DOHH2 (cell line): Measurements from ENCODE around the gene WDR48.

Source experiments
- H3F3A ChIP-seq: fragments of 200-600 bp; sonication (generic), shearing (Covaris generic); 2 replicates; pipeline ENCODE4 v1.6.0; 2016; ENCODE audit warnings: antibody characterized with exemption, mild to moderate bottlenecking; ENCODE audit not compliant: control insufficient read depth, insufficient read depth
- H3K27ac ChIP-seq: fragments of 200-600 bp; sonication (generic); 2 replicates; pipeline ENCODE4 v1.5.1; 2014; ENCODE audit warnings: low read depth, mild to moderate bottlenecking, low read length, moderate library complexity
- H3K27me3 ChIP-seq: fragments of 200-600 bp; sonication (generic); 2 replicates; pipeline ENCODE4 v1.6.1; 2014; ENCODE audit warnings: mild to moderate bottlenecking, low read length, mixed read lengths; ENCODE audit not compliant: control insufficient read depth
- H3K36me3 ChIP-seq: fragments of 200-600 bp; sonication (generic); 2 replicates; pipeline ENCODE4 v1.6.1; 2014; ENCODE audit warnings: mild to moderate bottlenecking, low read length, moderate library complexity, mixed read lengths; ENCODE audit not compliant: control insufficient read depth
- H3K4me1 ChIP-seq: fragments of 200-600 bp; sonication (generic); 2 replicates; pipeline ENCODE4 v1.6.1; 2014; ENCODE audit warnings: mild to moderate bottlenecking, low read length, mixed read lengths; ENCODE audit not compliant: control insufficient read depth
- H3K4me2 ChIP-seq: fragments of 200-600 bp; sonication (generic); 2 replicates; pipeline ENCODE4 v1.6.0; 2014; ENCODE audit warnings: mild to moderate bottlenecking, low read length, moderate library complexity
- H3K4me3 ChIP-seq: fragments of 200-600 bp; sonication (generic); 2 replicates; pipeline ENCODE4 v1.5.1; 2014; ENCODE audit warnings: mild to moderate bottlenecking, low read length, mixed read lengths
- H3K79me2 ChIP-seq: fragments of 200-600 bp; sonication (generic); 2 replicates; pipeline ENCODE4 v1.6.1; 2014; ENCODE audit warnings: mild to moderate bottlenecking, low read length, mixed read lengths; ENCODE audit not compliant: control insufficient read depth
- H3K9me2 ChIP-seq: fragments of 200-600 bp; sonication (generic); replicated peaks from 2 replicates; pipeline ENCODE4 v1.6.1; 2014; ENCODE audit warnings: mild to moderate bottlenecking, low read length, mixed read lengths; ENCODE audit not compliant: control insufficient read depth
- H3K9me3 ChIP-seq: fragments of 200-600 bp; sonication (generic); 2 replicates; pipeline ENCODE4 v1.6.1; 2014; ENCODE audit warnings: antibody characterized with exemption, low read length, mixed read lengths; ENCODE audit not compliant: control insufficient read depth, insufficient read depth
- H4K20me1 ChIP-seq: fragments of 200-600 bp; sonication (generic); 2 replicates; pipeline ENCODE4 v1.6.0; 2014; ENCODE audit warnings: low read depth, mild to moderate bottlenecking, antibody characterized with exemption, low read length, moderate library complexity; ENCODE audit not compliant: control insufficient read depth, insufficient read depth
- CTCF ChIP-seq: fragments of 200-600 bp; sonication (generic); IDR thresholded peaks from one replicate; pipeline ENCODE4 v1.5.1; 2014; ENCODE audit warnings: antibody characterized with exemption, mild to moderate bottlenecking, low read depth, low read length; ENCODE audit not compliant: poor library complexity, severe bottlenecking
- EZH2phosphoT487 ChIP-seq: fragments of 200-600 bp; sonication (generic); IDR thresholded peaks from 2 replicates; pipeline ENCODE4 v1.6.1; 2017; ENCODE audit warnings: borderline replicate concordance, mild to moderate bottlenecking, antibody characterized with exemption, low read length, moderate library complexity, mixed read lengths

Gene WDR48

GRCh38 chr3:39118931-39119660 is 67.3 kb downstream of the WDR48 start:
- no peak overlapping the region for H3K4me2 ChIP-seq
- TF ChIP-seq CTCF (no peak), EZH2phosphoT487 (no peak)
- H3K36me3 ChIP-seq, result no peaks in the 10 kb centered on the region
- H3K27me3 ChIP-seq, result no peaks in the 10 kb centered on the region
- H3K4me3 ChIP-seq, result no peak overlapping the region
- H3K9me2 ChIP-seq, result no peaks in the 10 kb centered on the region
- H3K4me1 ChIP-seq, result peaks cover 49% of the 10 kb centered on the region
- no peaks in the 10 kb centered on the region for H3K9me3 ChIP-seq
- H3K79me2 ChIP-seq, result no peaks in the 10 kb centered on the region
- H4K20me1 ChIP-seq, result no peaks in the 10 kb centered on the region
- H3K27ac ChIP-seq, result no peak overlapping the region
- H3F3A ChIP-seq, result no peaks in the 10 kb centered on the region

- H3K9me3 ChIP-seq, result no peaks in the 10 kb centered on the region
- no peaks in the 10 kb centered on the region; the same call in 1 of the 2 replicates for H3F3A ChIP-seq
- no peaks in the 10 kb centered on the region for H3K79me2 ChIP-seq
- H4K20me1 ChIP-seq, result no peaks in the 10 kb centered on the region
- peak overlapping the region; percentile 56 for H3K4me3 ChIP-seq
- H3K36me3 ChIP-seq, result no peaks in the 10 kb centered on the region
- peaks cover 65% of the 10 kb centered on the region for H3K4me1 ChIP-seq
- H3K27me3 ChIP-seq, result no peaks in the 10 kb centered on the region
- H3K9me2 ChIP-seq, result no peaks in the 10 kb centered on the region
- peak overlapping the region; percentile 65; the same call in 1 of the 2 replicates for H3K27ac ChIP-seq
- no peak for TF ChIP-seq CTCF
- no peak for TF ChIP-seq EZH2phosphoT487
- peak overlapping the region; percentile 71 for H3K4me2 ChIP-seq
Measured at GRCh38 chr3:39121621-39122020, 69.8 kb downstream of the WDR48 start.

- H3K9me3 ChIP-seq, result no peaks in the 10 kb centered on the region
- no peaks in the 10 kb centered on the region for H3K27me3 ChIP-seq
- peaks cover 74% of the 10 kb centered on the region for H3K4me1 ChIP-seq
- no peaks in the 10 kb centered on the region; the same call in 1 of the 2 replicates for H3F3A ChIP-seq
- H3K79me2 ChIP-seq, result no peaks in the 10 kb centered on the region
- H3K36me3 ChIP-seq, result no peaks in the 10 kb centered on the region
- H3K4me2 ChIP-seq, result peak overlapping the region; percentile 71
- no peaks in the 10 kb centered on the region for H3K9me2 ChIP-seq
- no peak for TF ChIP-seq EZH2phosphoT487
- no peak for TF ChIP-seq CTCF
- peak overlapping the region; percentile 56 for H3K4me3 ChIP-seq
- no peaks in the 10 kb centered on the region for H4K20me1 ChIP-seq
- peak overlapping the region; percentile 65 for H3K27ac ChIP-seq
Measured at GRCh38 chr3:39122813-39123212, 71.0 kb downstream of the WDR48 start.
